CD14-positive monocyte (primary cell): Measurements from ENCODE around the gene KHDC4. TPM values are rescaled to one million over a fixed set of nuclear protein-coding genes. Genes with fewer than 3 reads are reported as not detected.
"Not testable (repeated sequence)": the region's sequence is repeated elsewhere in the genome, so short reads cannot be mapped to it uniquely, and the experiment has no call there.

Source experiments
- DNase-seq, 3 donors: peaks; one replicate each; pipeline ENCODE4 v3.0.0-alpha.2; 2011 to 2022
- H2AFZ ChIP-seq: 2 replicates; pipeline ENCODE4 v1.6.0; 2012; ENCODE audit warnings: mild to moderate bottlenecking, low read depth, low read length, inconsistent platforms; ENCODE audit not compliant: insufficient read depth, poor library complexity, severe bottlenecking
- H3K27ac ChIP-seq, 2 donors: 1 replicate in 1 of 2; 2 replicates in 1 of 2; pipeline ENCODE4 v1.5.1; 2012 to 2013; ENCODE audit warnings: low read length in 2 of 2, control low read depth in 1 of 2, inconsistent platforms in 1 of 2, low read depth in 1 of 2, mild to moderate bottlenecking in 1 of 2
- H3K27me3 ChIP-seq, 2 donors: one replicate each; pipeline versions ENCODE4 v1.6.0 to v1.6.1; 2011 to 2013; ENCODE audit warnings: low read length in 2 of 2; ENCODE audit not compliant: control insufficient read depth in 2 of 2, insufficient read depth in 2 of 2
- H3K36me3 ChIP-seq, 2 donors: replicated peaks in 1 of 2; 1 replicate in 1 of 2; 2 replicates in 1 of 2; pipeline versions ENCODE4 v1.5.1 to v1.6.1; 2012 to 2013; ENCODE audit warnings: low read length in 2 of 2, control low read depth in 1 of 2, inconsistent platforms in 1 of 2, mild to moderate bottlenecking in 1 of 2; ENCODE audit not compliant: insufficient read depth in 2 of 2, control insufficient read depth in 1 of 2
- H3K4me1 ChIP-seq, 2 donors: 1 replicate in 1 of 2; 2 replicates in 1 of 2; pipeline versions ENCODE4 v1.5.1 to v1.6.1; 2012 to 2013; ENCODE audit warnings: low read length in 2 of 2, control low read depth in 1 of 2, inconsistent platforms in 1 of 2, mild to moderate bottlenecking in 1 of 2, moderate library complexity in 1 of 2; ENCODE audit not compliant: insufficient read depth in 2 of 2, control insufficient read depth in 1 of 2
- H3K4me2 ChIP-seq: replicated peaks from 2 replicates; pipeline ENCODE3; 2012; ENCODE audit warnings: low read length, moderate library complexity, mild to moderate bottlenecking; ENCODE audit not compliant: poor library complexity, severe bottlenecking; ENCODE audit errors: extremely low read depth
- H3K4me3 ChIP-seq, 3 experiments: fragments of 200-600 bp in 1 of 3; sonication (generic) in 1 of 3; replicated peaks in 1 of 3; 1 replicate in 2 of 3; 2 replicates in 1 of 3; pipeline ENCODE4 v1.5.1; 2011 to 2013; ENCODE audit warnings: low read length in 3 of 3, mild to moderate bottlenecking in 3 of 3, control low read depth in 2 of 3, low read depth in 2 of 3, inconsistent platforms in 1 of 3, moderate library complexity in 1 of 3
- H3K79me2 ChIP-seq: 2 replicates; pipeline ENCODE4 v1.6.0; 2012; ENCODE audit warnings: mild to moderate bottlenecking, control low read depth, inconsistent platforms, low read length, moderate library complexity; ENCODE audit not compliant: insufficient read depth
- H3K9ac ChIP-seq: 2 replicates; pipeline ENCODE4 v1.6.0; 2017; ENCODE audit warnings: low read length, mild to moderate bottlenecking; ENCODE audit not compliant: insufficient read depth, poor library complexity, severe bottlenecking
- H3K9me3 ChIP-seq, 2 donors: replicated peaks in 1 of 2; 1 replicate in 1 of 2; 2 replicates in 1 of 2; pipeline versions ENCODE4 v1.5.1 to v1.6.1; 2012 to 2013; ENCODE audit warnings: low read length in 2 of 2, control low read depth in 1 of 2; ENCODE audit not compliant: control insufficient read depth in 1 of 2, insufficient read depth in 1 of 2
- H4K20me1 ChIP-seq: 2 replicates; pipeline ENCODE4 v1.6.0; 2012; ENCODE audit warnings: mild to moderate bottlenecking, low read length, control low read depth, moderate library complexity; ENCODE audit not compliant: insufficient read depth
- H3K27ac Mint-ChIP-seq, 7 donors: one replicate each; pipeline ENCODE4 v1.8.0; 2020; ENCODE audit warnings: mild to moderate bottlenecking in 7 of 7, mixed read lengths in 7 of 7, moderate library complexity in 6 of 7, inconsistent platforms in 2 of 7
- H3K27me3 Mint-ChIP-seq, 3 donors: one replicate each; pipeline ENCODE4 v1.8.0; 2021 to 2022; ENCODE audit warnings: low read depth in 3 of 3, mild to moderate bottlenecking in 3 of 3, mixed read lengths in 3 of 3, moderate library complexity in 3 of 3, inconsistent platforms in 1 of 3
- H3K36me3 Mint-ChIP-seq, 2 donors: one replicate each; pipeline ENCODE4 v1.8.0; 2020; ENCODE audit warnings: mixed read lengths in 2 of 2, inconsistent platforms in 1 of 2, mild to moderate bottlenecking in 1 of 2
- H3K4me1 Mint-ChIP-seq: one replicate; pipeline ENCODE4 v1.8.0; 2020; ENCODE audit warnings: mild to moderate bottlenecking, mixed read lengths
- H3K4me3 Mint-ChIP-seq, 2 donors: one replicate each; pipeline ENCODE4 v1.8.0; 2020; ENCODE audit warnings: mild to moderate bottlenecking in 2 of 2, mixed read lengths in 2 of 2, moderate library complexity in 1 of 2
- H3K9me3 Mint-ChIP-seq, 7 donors: one replicate each; pipeline ENCODE4 v1.8.0; 2020 to 2022; ENCODE audit warnings: mixed read lengths in 7 of 7, mild to moderate bottlenecking in 6 of 7, moderate library complexity in 6 of 7, inconsistent platforms in 2 of 7
- CTCF ChIP-seq: fragments of 200-600 bp; IDR thresholded peaks from one replicate; pipeline ENCODE4 v1.8.0; 2022; ENCODE audit warnings: antibody characterized with exemption, mild to moderate bottlenecking
- WGBS: methylation state at CpG from one replicate; pipeline ENCODE4 v1.1.5; 2013; ENCODE audit warnings: missing lambda C conversion rate; ENCODE audit not compliant: insufficient coverage; 5-methylcytosine and 5-hydroxymethylcytosine counted together
- intact Hi-C, 2 donors: fragments of 100-400 bp; cut with micrococcal nuclease; formaldehyde crosslinking; loops; one replicate each; pipeline versions ENCODE4 v1.15.0 to v1.15.1; 2023
- polyA plus RNA-seq, 3 donors: library from polyadenylated mRNA; depleted of rRNA in 1 of 3; unstranded in 2 of 3; stranded (reverse) in 1 of 3; fragments of 300-500 nt in 2 of 3; fragments of >200 nt in 1 of 3; fragmentation: Illumina TruSeq in 2 of 3; gene quantifications; 1 replicate in 2 of 3; 2 replicates in 1 of 3; pipeline ENCODE4 v1.2.3, GENCODE V29; 2012 to 2021

The KHDC4 gene
- polyA plus RNA-seq, 3 donors: 3.4 to 22.0 (median 3.5) TPM

- Mint-ChIP-seq H3K27me3 (no peaks in the 10 kb centered on the region), H3K36me3 (peaks cover 53 to 66% of the 10 kb centered on the region in 2 donors), H3K27ac (peak overlapping the region in 2 of 7 donors; percentile 33 to 43), H3K4me3 (no peak overlapping the region), H3K9me3 (no peaks in the 10 kb centered on the region), H3K4me1 (peaks cover 14% of the 10 kb centered on the region)
- no peak for TF ChIP-seq CTCF
- Histone ChIP-seq H3K36me3 (peaks cover 57 to 67% of the 10 kb centered on the region in 2 donors), H3K79me2 (peaks cover 4% of the 10 kb centered on the region), H3K9me3 (no peaks in the 10 kb centered on the region), H4K20me1 (peaks cover 50% of the 10 kb centered on the region), H3K27me3 (no peaks in the 10 kb centered on the region), H3K27ac (no peak overlapping the region), H2AFZ (no peak overlapping the region), H3K4me1 (peaks cover 10 to 14% of the 10 kb centered on the region in 2 donors), H3K9ac (no peak overlapping the region), H3K4me3 (no peak overlapping the region), H3K4me2 (no peak overlapping the region)
- no peak for DNase-seq
- intact Hi-C loops: loop anchor here in 1 of 2 donors (5.0 kb wide), 1 partner anchor 35 kb away; no protein-coding TSS in a partner anchor
- no CpG with 5 or more reads among the region's 1 CpG for WGBS
Observed at GRCh38 chr1:155897746-155898145, 36.5 kb downstream of the KHDC4 start.

GRCh38 chr1:155896476-155896875 is 37.7 kb downstream of the KHDC4 start:
- intact Hi-C loops: loop anchor here in 1 of 2 donors (5.0 kb wide), 1 partner anchor 34 kb away; no protein-coding TSS in a partner anchor

GRCh38 chr1:155895617-155896016 is 38.6 kb downstream of the KHDC4 start:
- H3K4me2 ChIP-seq, H3K27ac ChIP-seq, H3K4me3 Mint-ChIP-seq, H2AFZ ChIP-seq, H3K9me3 ChIP-seq, H3K79me2 ChIP-seq, H3K4me3 ChIP-seq, H3K27me3 ChIP-seq, DNase-seq, H3K9me3 Mint-ChIP-seq, H3K27me3 Mint-ChIP-seq, H3K9ac ChIP-seq: not testable (repeated sequence)
- no CpG with 5 or more reads among the region's 6 CpGs for WGBS
- Histone ChIP-seq H3K36me3 (peaks cover 38 to 46% of the 10 kb centered on the region in 2 donors), H3K4me1 (peaks cover 10 to 14% of the 10 kb centered on the region in 2 donors), H4K20me1 (peaks cover 38% of the 10 kb centered on the region)
- Mint-ChIP-seq H3K36me3 (peaks cover 41 to 45% of the 10 kb centered on the region in 2 donors), H3K27ac (peak overlapping the region in 3 of 7 donors; percentile 2 to 46 (median 26)), H3K4me1 (peaks cover 14% of the 10 kb centered on the region)
- intact Hi-C loops: loop anchor here in 1 of 2 donors (5.0 kb wide), 1 partner anchor 33 kb away; no protein-coding TSS in a partner anchor

More at GRCh38 chr1:155896476-155896875, 37.7 kb downstream of the KHDC4 start:
- H3K79me2 ChIP-seq, H2AFZ ChIP-seq, H3K27me3 ChIP-seq, H3K4me2 ChIP-seq, H3K9me3 ChIP-seq, H3K9ac ChIP-seq, H3K4me3 Mint-ChIP-seq, H3K4me3 ChIP-seq, DNase-seq, H3K27me3 Mint-ChIP-seq, H3K9me3 Mint-ChIP-seq, H3K27ac ChIP-seq: not testable (repeated sequence)
- Histone ChIP-seq H3K4me1 (peaks cover 10 to 14% of the 10 kb centered on the region in 2 donors), H4K20me1 (peaks cover 47% of the 10 kb centered on the region), H3K36me3 (peaks cover 46 to 55% of the 10 kb centered on the region in 2 donors)
- H3K36me3 Mint-ChIP-seq: peaks cover 49 to 54% of the 10 kb centered on the region in 2 donors
- H3K4me1 Mint-ChIP-seq: peaks cover 14% of the 10 kb centered on the region
- peak overlapping the region in 1 of 7 donors; percentile 26 for H3K27ac Mint-ChIP-seq
- WGBS: 96% methylated on average over 5 of the region's 8 CpGs
